ENCODE results near the gene GPR87.

Gene GPR87

DNA sequence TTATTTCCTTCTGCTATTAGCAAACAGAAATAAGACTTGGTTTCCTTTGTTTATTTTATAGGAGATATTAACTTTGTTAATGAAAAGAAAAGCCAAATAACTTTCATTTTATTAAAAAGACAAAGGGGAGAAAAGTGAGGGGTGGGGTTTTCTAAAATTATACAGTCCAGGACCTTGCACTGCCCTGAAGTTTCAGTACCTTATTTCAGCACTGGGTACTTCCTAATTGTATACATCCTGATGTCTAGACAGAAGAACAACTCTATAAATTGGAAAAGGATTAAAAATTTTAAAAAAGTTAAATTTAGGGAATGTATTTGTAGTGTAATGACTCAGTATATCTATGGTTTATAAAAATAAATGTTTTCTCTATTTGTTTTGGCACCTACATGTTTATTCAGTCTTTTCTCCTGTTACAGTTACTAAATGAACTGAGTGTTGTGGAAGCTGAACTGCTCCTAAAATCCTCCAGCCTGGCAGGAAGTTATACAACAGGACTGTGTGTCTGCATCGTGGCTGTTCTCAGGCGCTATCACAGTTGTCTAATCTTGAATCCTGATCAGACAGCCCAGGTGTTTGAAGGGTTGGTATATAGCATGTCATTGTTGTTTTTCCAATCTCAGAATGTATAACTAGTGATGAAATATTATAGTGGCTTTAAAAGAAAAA is 40.3 kb upstream of the GPR87 start:
- Histone ChIP-seq H3K27ac (ENCODE audit: low read depth, low read length, poor library complexity, severe bottlenecking) (no peak overlapping the region), H3K4me2 (ENCODE audit: low read length) (no peak overlapping the region)

DNA sequence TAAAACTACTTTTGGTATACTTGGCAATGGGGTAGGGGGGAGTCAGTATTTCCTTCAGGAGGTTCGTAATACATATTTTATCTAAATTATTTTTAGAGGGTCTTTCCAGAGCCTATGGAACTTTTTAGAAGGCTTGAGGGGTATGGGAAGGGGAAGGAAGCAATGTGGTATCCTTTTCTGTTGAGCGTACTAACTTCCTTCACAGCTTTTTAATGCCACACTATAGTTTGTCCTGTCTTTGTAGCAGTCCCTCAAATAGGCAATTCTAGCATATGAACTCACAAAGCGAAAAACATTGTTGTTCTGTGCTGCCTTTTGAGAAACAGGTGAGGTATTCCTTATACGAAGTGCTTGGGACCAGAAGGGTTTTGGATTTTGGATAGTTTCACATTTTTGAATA is 35.0 kb upstream of the GPR87 start:
- TF ChIP-seq, protein P1, sequence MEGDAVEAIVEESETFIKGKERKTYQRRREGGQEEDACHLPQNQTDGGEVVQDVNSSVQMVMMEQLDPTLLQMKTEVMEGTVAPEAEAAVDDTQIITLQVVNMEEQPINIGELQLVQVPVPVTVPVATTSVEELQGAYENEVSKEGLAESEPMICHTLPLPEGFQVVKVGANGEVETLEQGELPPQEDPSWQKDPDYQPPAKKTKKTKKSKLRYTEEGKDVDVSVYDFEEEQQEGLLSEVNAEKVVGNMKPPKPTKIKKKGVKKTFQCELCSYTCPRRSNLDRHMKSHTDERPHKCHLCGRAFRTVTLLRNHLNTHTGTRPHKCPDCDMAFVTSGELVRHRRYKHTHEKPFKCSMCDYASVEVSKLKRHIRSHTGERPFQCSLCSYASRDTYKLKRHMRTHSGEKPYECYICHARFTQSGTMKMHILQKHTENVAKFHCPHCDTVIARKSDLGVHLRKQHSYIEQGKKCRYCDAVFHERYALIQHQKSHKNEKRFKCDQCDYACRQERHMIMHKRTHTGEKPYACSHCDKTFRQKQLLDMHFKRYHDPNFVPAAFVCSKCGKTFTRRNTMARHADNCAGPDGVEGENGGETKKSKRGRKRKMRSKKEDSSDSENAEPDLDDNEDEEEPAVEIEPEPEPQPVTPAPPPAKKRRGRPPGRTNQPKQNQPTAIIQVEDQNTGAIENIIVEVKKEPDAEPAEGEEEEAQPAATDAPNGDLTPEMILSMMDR (IDR thresholded peaks at IDR 0.05; ENCODE audit: low read length): no peak
- no peak for TF ChIP-seq EZH2 (IDR thresholded peaks at IDR 0.05; ENCODE audit: borderline replicate concordance, low read length)
- no peaks in the 10 kb centered on the region for H3K79me2 ChIP-seq (ENCODE audit: insufficient read depth, low read length)
- no peak overlapping the region for H3K4me2 ChIP-seq (ENCODE audit: low read length)
- no peak overlapping the region for H3K27ac ChIP-seq (ENCODE audit: low read depth, low read length, poor library complexity, severe bottlenecking)
- no peaks in the 10 kb centered on the region for H3K4me1 ChIP-seq (ENCODE audit: insufficient read depth, low read length, severe bottlenecking)
- H3K27me3 ChIP-seq (ENCODE audit: insufficient read depth, low read length): no peaks in the 10 kb centered on the region
- no peaks in the 10 kb centered on the region for H3K36me3 ChIP-seq (ENCODE audit: insufficient read depth, low read length)
- no peaks in the 10 kb centered on the region for H3K9me2 ChIP-seq (ENCODE audit: low read depth, low read length)
- H2AFZ ChIP-seq (ENCODE audit: low read length): no peak overlapping the region; the same call in 1 of the 2 replicates
- no peaks in the 10 kb centered on the region for H3F3A ChIP-seq (ENCODE audit: insufficient read depth, low read length)
- no peak overlapping the region for H3K9ac ChIP-seq (ENCODE audit: low read length)
- no peaks in the 10 kb centered on the region for H4K20me1 ChIP-seq (ENCODE audit: insufficient read depth, low read length)
- H3K4me3 ChIP-seq (ENCODE audit: low read depth, low read length, poor library complexity, severe bottlenecking): no peak overlapping the region
- no peaks in the 10 kb centered on the region for H3K9me3 ChIP-seq (ENCODE audit: low read length)

More for the DNA sequence above, 40.3 kb upstream of the GPR87 start:
- Histone ChIP-seq H3K4me3 (ENCODE audit: low read depth, low read length, poor library complexity, severe bottlenecking) (no peak overlapping the region), H3K9me3 (ENCODE audit: low read length) (no peaks in the 10 kb centered on the region), H3K9me2 (ENCODE audit: low read depth, low read length) (no peaks in the 10 kb centered on the region), H3F3A (ENCODE audit: insufficient read depth, low read length) (no peaks in the 10 kb centered on the region), H3K36me3 (ENCODE audit: insufficient read depth, low read length) (no peaks in the 10 kb centered on the region), H3K27me3 (ENCODE audit: insufficient read depth, low read length) (no peaks in the 10 kb centered on the region), H3K4me1 (ENCODE audit: insufficient read depth, low read length, severe bottlenecking) (no peaks in the 10 kb centered on the region), H3K9ac (ENCODE audit: low read length) (no peak overlapping the region), H3K79me2 (ENCODE audit: insufficient read depth, low read length) (no peaks in the 10 kb centered on the region), H2AFZ (ENCODE audit: low read length) (no peak overlapping the region), H4K20me1 (ENCODE audit: insufficient read depth, low read length) (no peaks in the 10 kb centered on the region)
- no peak for TF ChIP-seq EZH2 (IDR thresholded peaks at IDR 0.05; ENCODE audit: borderline replicate concordance, low read length)
- TF ChIP-seq, protein P1 (IDR thresholded peaks at IDR 0.05; ENCODE audit: low read length): no peak

DNA sequence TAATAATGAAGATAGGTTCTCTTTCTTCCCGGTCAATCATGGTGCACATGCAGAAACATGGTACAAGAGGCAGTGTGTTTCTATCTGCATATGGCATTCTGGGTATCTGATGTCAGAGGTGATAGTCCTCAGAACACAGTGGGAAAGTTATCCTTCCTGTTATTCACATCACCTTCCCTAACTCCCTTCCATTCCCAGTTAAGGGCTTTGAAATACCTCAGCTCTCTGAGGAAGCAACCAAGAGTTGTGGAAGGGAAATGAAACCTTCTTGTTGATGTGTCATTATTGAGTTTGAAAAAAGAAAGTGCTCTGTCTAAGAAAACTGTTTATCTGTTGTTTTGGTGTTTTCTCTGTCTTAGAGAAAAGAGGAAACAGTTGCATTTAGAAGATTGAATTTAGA is 34.6 kb upstream of the GPR87 start:
- no peaks in the 10 kb centered on the region for H3K4me1 ChIP-seq (ENCODE audit: insufficient read depth, low read length, severe bottlenecking)
- no peaks in the 10 kb centered on the region for H3K79me2 ChIP-seq (ENCODE audit: insufficient read depth, low read length)
- H3K9me3 ChIP-seq (ENCODE audit: low read length): no peaks in the 10 kb centered on the region
- H3K4me2 ChIP-seq (ENCODE audit: low read length): no peak overlapping the region
- no peaks in the 10 kb centered on the region for H3F3A ChIP-seq (ENCODE audit: insufficient read depth, low read length)
- H3K27me3 ChIP-seq (ENCODE audit: insufficient read depth, low read length): no peaks in the 10 kb centered on the region
- no peak overlapping the region for H3K4me3 ChIP-seq (ENCODE audit: low read depth, low read length, poor library complexity, severe bottlenecking)
- no peak overlapping the region for H3K27ac ChIP-seq (ENCODE audit: low read depth, low read length, poor library complexity, severe bottlenecking)
- no peak for TF ChIP-seq EZH2 (IDR thresholded peaks at IDR 0.05; ENCODE audit: borderline replicate concordance, low read length)
- TF ChIP-seq, protein P1 (IDR thresholded peaks at IDR 0.05; ENCODE audit: low read length): no peak
- H3K36me3 ChIP-seq (ENCODE audit: insufficient read depth, low read length): no peaks in the 10 kb centered on the region
- H2AFZ ChIP-seq (ENCODE audit: low read length): no peak overlapping the region
- no peaks in the 10 kb centered on the region for H3K9me2 ChIP-seq (ENCODE audit: low read depth, low read length)
- no peak overlapping the region for H3K9ac ChIP-seq (ENCODE audit: low read length)
- H4K20me1 ChIP-seq (ENCODE audit: insufficient read depth, low read length): no peaks in the 10 kb centered on the region

Data from OCI-LY1 (cell line).